Small intestine (tissue), 7 donors: ENCODE results near the gene FRMD4A. TPM values are rescaled to one million over a fixed set of nuclear protein-coding genes. Genes with fewer than 3 reads are reported as not detected.

ENCODE experiments used
- DNase-seq, 2 donors: peaks; one replicate each; pipeline versions ENCODE4 v3.0.0 to v3.0.0-alpha.2; 2013
- FAIRE-seq: peaks from 2 replicates; lab custom pipeline; 2012; peaks lifted over from hg19 to GRCh38; lab: Jason Lieb, UNC
- H3K27ac ChIP-seq, 3 donors: one replicate each; pipeline ENCODE4 v1.5.1; 2013; ENCODE audit warnings: low read length in 2 of 3, mild to moderate bottlenecking in 2 of 3, control low read depth in 1 of 3, inconsistent platforms in 1 of 3, low read depth in 1 of 3, moderate library complexity in 1 of 3
- H3K27me3 ChIP-seq, 3 donors: one replicate each; pipeline ENCODE4 v1.6.1; 2013; ENCODE audit warnings: low read length in 3 of 3, inconsistent platforms in 1 of 3; ENCODE audit not compliant: control insufficient read depth in 3 of 3, insufficient read depth in 3 of 3
- H3K36me3 ChIP-seq, 3 donors: one replicate each; pipeline ENCODE4 v1.6.1; 2013; ENCODE audit warnings: low read length in 3 of 3, inconsistent platforms in 1 of 3, low read depth in 1 of 3, mild to moderate bottlenecking in 1 of 3, moderate library complexity in 1 of 3; ENCODE audit not compliant: control insufficient read depth in 3 of 3, insufficient read depth in 2 of 3
- H3K4me1 ChIP-seq, 3 donors: one replicate each; pipeline ENCODE4 v1.6.1; 2013; ENCODE audit warnings: low read length in 2 of 3, inconsistent platforms in 1 of 3, low read depth in 1 of 3, mild to moderate bottlenecking in 1 of 3, moderate library complexity in 1 of 3; ENCODE audit not compliant: control insufficient read depth in 3 of 3, insufficient read depth in 2 of 3
- H3K4me3 ChIP-seq, 3 donors: one replicate each; pipeline ENCODE4 v1.5.1; 2013; ENCODE audit warnings: low read length in 3 of 3, control low read depth in 1 of 3, inconsistent platforms in 1 of 3, low read depth in 1 of 3, mild to moderate bottlenecking in 1 of 3, moderate library complexity in 1 of 3
- H3K9me3 ChIP-seq, 2 donors: one replicate each; pipeline ENCODE4 v1.6.1; 2013; ENCODE audit warnings: low read depth in 1 of 2, low read length in 1 of 2; ENCODE audit not compliant: control insufficient read depth in 2 of 2, insufficient read depth in 1 of 2
- WGBS, 3 donors: extraction: QIAGEN DNeasy Blood & Tissue Kit; methylation state at CpG; one replicate each; pipeline ENCODE4 v1.1.7; 2013; 5-methylcytosine and 5-hydroxymethylcytosine counted together
- polyA plus RNA-seq, 4 donors: library from polyadenylated mRNA; stranded (reverse) in 3 of 4; unstranded in 1 of 4; fragments of 200-250 nt in 3 of 4; fragments of 120-200 nt in 1 of 4; gene quantifications; one replicate each; pipeline versions ENCODE4 v1.2.1 to v1.2.3, GENCODE V29; 2013
- donor health status: healthy with polysubstance abuse.
- donor health status: control.
- donor health status: control.
- donor health status: Bipolar disorder and iron deficiency.
- donor health status: healthy.

FRMD4A gene
- polyA plus RNA-seq, 4 donors: 0.45 to 16.9 (median 6.2) TPM

DNA sequence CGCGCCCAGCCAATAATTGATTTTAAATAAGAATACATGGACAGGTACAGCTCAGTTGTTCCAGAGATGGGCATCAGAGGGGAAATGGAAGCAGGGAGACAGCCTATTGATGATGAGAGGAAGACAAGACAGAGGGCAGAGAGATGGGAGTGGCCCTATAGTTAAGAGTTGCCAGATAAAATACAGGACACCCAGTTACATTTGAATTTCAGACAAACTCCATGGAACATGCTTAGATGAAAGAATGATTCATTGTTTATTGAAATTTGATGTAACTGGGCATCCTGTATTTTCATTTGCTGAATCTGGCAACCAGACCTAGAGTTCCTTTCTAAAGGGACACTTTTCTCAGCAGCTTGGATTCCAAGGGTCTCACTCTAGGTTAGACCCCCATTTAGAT is 341.1 kb downstream of the FRMD4A start:
- H3K4me3 ChIP-seq: no peak overlapping the region
- H3K36me3 ChIP-seq: no peaks in the 10 kb centered on the region
- 98 to 99% (median 98%) methylated on average over 2 of the region's 2 CpGs for WGBS, 3 donors
- no peaks in the 10 kb centered on the region for H3K9me3 ChIP-seq
- H3K4me1 ChIP-seq: peaks cover 0 to 4% (median 0%) of the 10 kb centered on the region in 3 donors
- no peak for DNase-seq
- FAIRE-seq: no peak
- no peaks in the 10 kb centered on the region for H3K27me3 ChIP-seq
- H3K27ac ChIP-seq: peak overlapping the region in 1 of 3 donors; percentile 80

DNA sequence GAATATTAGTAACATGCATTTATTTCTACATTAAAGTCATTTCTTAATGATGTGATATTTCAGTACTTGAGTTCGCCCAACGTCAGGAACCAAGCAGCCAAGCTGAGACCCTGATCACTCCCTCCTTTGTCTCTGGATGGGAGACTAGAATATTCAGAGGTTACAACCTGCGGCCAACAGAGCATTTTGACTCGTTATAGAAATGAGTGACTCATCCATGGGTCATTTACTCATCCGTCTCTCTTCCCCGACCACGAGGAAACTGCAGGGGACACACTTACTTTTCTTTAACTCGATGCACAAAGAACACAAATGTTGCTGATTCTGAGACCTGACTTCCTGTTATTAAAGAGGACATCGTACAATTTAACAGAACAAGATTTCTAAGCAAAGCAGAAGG is 343.3 kb downstream of the FRMD4A start:
- Histone ChIP-seq H3K4me3 (no peak overlapping the region), H3K36me3 (no peaks in the 10 kb centered on the region), H3K27ac (peak overlapping the region in 2 of 3 donors; percentile 9 to 22), H3K4me1 (peaks cover 0 to 4% (median 0%) of the 10 kb centered on the region in 3 donors), H3K9me3 (no peaks in the 10 kb centered on the region), H3K27me3 (no peaks in the 10 kb centered on the region)
- 42 to 63% (median 61%) methylated on average over 9 of the region's 9 CpGs for WGBS, 3 donors
- DNase-seq: peak in 1 of 2 donors; percentile 13
- FAIRE-seq: no peak

DNA sequence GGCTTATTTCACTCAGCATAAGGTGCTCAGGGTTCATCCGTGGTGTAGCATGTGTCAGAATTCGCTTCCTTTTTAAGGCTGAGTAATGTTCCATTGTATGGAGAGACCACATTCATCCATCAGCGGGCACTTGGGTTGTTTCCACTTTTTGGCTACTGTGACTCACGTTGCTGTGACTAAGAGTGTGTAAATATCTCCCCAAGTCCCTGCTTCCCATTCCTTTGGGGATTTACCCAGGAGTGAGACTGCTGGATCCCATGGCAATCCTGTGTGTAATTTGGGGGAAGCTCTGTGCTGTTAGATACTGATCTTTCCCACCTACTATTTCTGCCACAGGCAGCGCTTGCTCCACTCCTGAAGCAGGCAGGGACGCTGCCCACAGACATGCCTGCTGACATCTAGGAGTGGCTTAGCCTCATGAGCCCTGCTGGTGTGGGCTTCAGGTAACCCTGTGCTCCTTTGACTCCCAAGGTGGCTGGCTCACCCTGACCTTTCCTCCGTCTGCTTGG is 346.0 kb downstream of the FRMD4A start:
- Histone ChIP-seq H3K4me1 (no peaks in the 10 kb centered on the region), H3K4me3 (no peak overlapping the region), H3K36me3 (no peaks in the 10 kb centered on the region), H3K9me3 (no peaks in the 10 kb centered on the region), H3K27ac (peak overlapping the region in 1 of 3 donors; percentile 33), H3K27me3 (no peaks in the 10 kb centered on the region)
- 75 to 78% (median 75%) methylated on average over 7 of the region's 7 CpGs for WGBS, 3 donors
- FAIRE-seq (no peak), DNase-seq (no peak)

GRCh38 chr10:13983035-13983434 is 347.7 kb downstream of the FRMD4A start:
- no peaks in the 10 kb centered on the region for H3K27me3 ChIP-seq
- no peaks in the 10 kb centered on the region for H3K36me3 ChIP-seq
- no peak overlapping the region for H3K27ac ChIP-seq
- H3K9me3 ChIP-seq: no peaks in the 10 kb centered on the region
- FAIRE-seq (no peak), DNase-seq (no peak)
- no peak overlapping the region for H3K4me3 ChIP-seq
- H3K4me1 ChIP-seq: no peaks in the 10 kb centered on the region
- WGBS, 3 donors: 70 to 74% (median 73%) methylated on average over 9 of the region's 9 CpGs

DNA sequence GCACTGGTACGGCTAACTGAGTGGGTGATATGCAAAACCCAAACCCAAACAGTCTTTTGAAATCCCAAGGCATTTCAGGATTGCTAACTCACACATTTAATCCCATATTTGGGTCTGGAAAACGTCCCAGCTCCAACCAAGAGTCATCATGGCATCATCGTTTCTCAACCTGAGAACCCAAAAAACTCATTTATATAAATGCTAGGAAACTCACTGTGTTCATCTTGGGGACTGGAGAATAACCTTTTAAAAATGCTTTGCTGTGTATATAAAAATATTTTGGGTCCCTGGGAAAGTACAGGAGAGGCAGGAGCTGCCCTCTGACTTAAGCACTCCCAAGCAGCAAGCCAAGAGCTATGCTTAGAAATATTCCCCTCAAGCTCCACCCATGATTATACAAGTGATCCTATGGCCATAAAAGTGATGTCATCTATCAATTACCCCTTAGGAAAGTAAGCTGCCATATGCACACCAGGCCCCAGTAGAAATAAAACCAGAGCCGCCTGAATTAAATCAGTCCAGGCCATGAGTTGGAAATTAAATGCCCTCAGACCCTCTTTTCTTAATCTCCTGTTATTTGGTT is 352.1 kb downstream of the FRMD4A start:
- Histone ChIP-seq H3K4me3 (no peak overlapping the region), H3K27me3 (no peaks in the 10 kb centered on the region), H3K4me1 (no peaks in the 10 kb centered on the region), H3K27ac (peak overlapping the region in 1 of 3 donors; percentile 35), H3K9me3 (no peaks in the 10 kb centered on the region), H3K36me3 (no peaks in the 10 kb centered on the region)
- DNase-seq (no peak), FAIRE-seq (no peak)
- 65 to 73% (median 72%) methylated on average over 4 of the region's 4 CpGs for WGBS, 3 donors

GRCh38 chr10:13977861-13978532 is 352.7 kb downstream of the FRMD4A start:
- no peak for DNase-seq
- 77 to 80% (median 79%) methylated on average over 3 of the region's 3 CpGs for WGBS, 3 donors
- Histone ChIP-seq H3K27me3 (no peaks in the 10 kb centered on the region), H3K9me3 (no peaks in the 10 kb centered on the region), H3K27ac (peak overlapping the region in 1 of 3 donors; percentile 42), H3K4me3 (no peak overlapping the region), H3K36me3 (no peaks in the 10 kb centered on the region), H3K4me1 (no peaks in the 10 kb centered on the region)
- FAIRE-seq: no peak

GRCh38 chr10:13973742-13974141 is 357.0 kb downstream of the FRMD4A start:
- Histone ChIP-seq H3K9me3 (no peaks in the 10 kb centered on the region), H3K4me3 (no peak overlapping the region), H3K27ac (no peak overlapping the region), H3K27me3 (no peaks in the 10 kb centered on the region), H3K4me1 (no peaks in the 10 kb centered on the region), H3K36me3 (no peaks in the 10 kb centered on the region)
- FAIRE-seq: no peak
- 69 to 80% (median 75%) methylated on average over 4 of the region's 4 CpGs for WGBS, 3 donors
- no peak for DNase-seq

- Histone ChIP-seq H3K36me3 (no peaks in the 10 kb centered on the region), H3K4me3 (no peak overlapping the region), H3K4me1 (no peaks in the 10 kb centered on the region), H3K9me3 (no peaks in the 10 kb centered on the region), H3K27ac (no peak overlapping the region), H3K27me3 (no peaks in the 10 kb centered on the region)
- no peak for DNase-seq
- FAIRE-seq: no peak
- 28 to 46% (median 29%) methylated on average over 4 of the region's 4 CpGs for whole genome bisulfite sequencing, 3 donors
Observed at GRCh38 chr10:13972609-13973008, 358.1 kb downstream of the FRMD4A start.
